K562 (cell line): ENCODE measurements around the gene CAPN2. TPM values are rescaled to one million over a fixed set of nuclear protein-coding genes. Genes with fewer than 3 reads are reported as not detected.

ENCODE experiments used
- BMI1 ChIP-seq: fragments of 150-350 bp; IDR thresholded peaks from 2 replicates; pipeline ENCODE4 v1.6.1; 2014; ENCODE audit warnings: low read length
- CBX8 ChIP-seq: fragments of 200-600 bp; sonication (generic); IDR thresholded peaks from 2 replicates; pipeline ENCODE4 v1.6.1; 2012; ENCODE audit warnings: borderline replicate concordance, mixed run types, low read depth, mild to moderate bottlenecking, moderate library complexity, mixed read lengths, low read length, control low read depth, inconsistent platforms; ENCODE audit not compliant: poor library complexity, severe bottlenecking; ENCODE audit errors: extremely low read depth
- FOXJ2 ChIP-seq: fragments of 200-800 bp; sonication (Bioruptor generic); IDR thresholded peaks from 2 replicates; pipeline ENCODE4 v1.6.1; 2016; ENCODE audit warnings: missing genetic modification characterization, missing compliant biosample characterization
- HDAC2 ChIP-seq: fragments of 450-650 bp; IDR thresholded peaks from 2 replicates; pipeline ENCODE4 v1.6.1; 2016; ENCODE audit warnings: mild to moderate bottlenecking
- MCM3 ChIP-seq: fragments of 450-650 bp; IDR thresholded peaks from 2 replicates; pipeline ENCODE4 v1.6.1; 2016
- PHTF2 ChIP-seq: fragments of 250-450 bp; sonication (Bioruptor Pico); IDR thresholded peaks from 2 replicates; pipeline ENCODE4 v1.5.0; 2021; ENCODE audit warnings: mild to moderate bottlenecking
- POLR2AphosphoS2 ChIP-seq: IDR thresholded peaks from 2 replicates; pipeline ENCODE4 v1.6.1; 2012; ENCODE audit warnings: low read length, improper control_type of control experiment
- POLR2G ChIP-seq: fragments of 200-400 bp; formaldehyde crosslinking; IDR thresholded peaks from 2 replicates; pipeline ENCODE4 v1.6.1; 2017; ENCODE audit warnings: low read depth, mild to moderate bottlenecking, antibody characterized with exemption, low read length, moderate library complexity
- SPI1 ChIP-seq: IDR thresholded peaks from 2 replicates; pipeline ENCODE4 v1.6.1; 2011; ENCODE audit warnings: low read depth, low read length, control low read depth, borderline replicate concordance
- TARDBP ChIP-seq: fragments of 450-650 bp; IDR thresholded peaks from 2 replicates; pipeline ENCODE4 v1.6.1; 2016
- TOE1 ChIP-seq, 2 experiments: fragments of 450-650 bp in 1 of 2; sonication (generic) in 1 of 2; formaldehyde crosslinking in 1 of 2; IDR thresholded peaks; 2 replicates each; pipeline versions ENCODE4 v1.7.1 to v1.8.0; 2016 to 2022; ENCODE audit warnings: borderline replicate concordance in 2 of 2, mild to moderate bottlenecking in 2 of 2, antibody characterized with exemption in 1 of 2, inconsistent platforms in 1 of 2, low read depth in 1 of 2, missing genetic modification reagents in 1 of 2, moderate library complexity in 1 of 2
- ZFPM2 ChIP-seq: fragments of 250-450 bp; sonication (Bioruptor Pico); IDR thresholded peaks from 2 replicates; pipeline ENCODE4 v1.5.1; 2022; ENCODE audit warnings: mild to moderate bottlenecking
- polyA plus RNA-seq, 8 experiments: library from polyadenylated mRNA; depleted of rRNA in 4 of 8; stranded (reverse) in 5 of 8; unstranded in 3 of 8; fragments of >200 nt; fragmentation: Nextera tagmentation in 2 of 8; fragmentation: Illumina TruSeq in 1 of 8; extraction: Ambion mirVana in 2 of 8; extraction: Trizol in 1 of 8; gene quantifications; 2 replicates each; pipeline versions ENCODE4 v1.2.1 to v1.2.3, GENCODE V29; 2011 to 2014; ENCODE audit warnings: inconsistent platforms in 1 of 8, missing spikeins in 1 of 8
- total RNA-seq, 7 experiments: library from RNA; depleted of rRNA in 6 of 7; stranded (reverse); fragments of >200 nt in 6 of 7; fragmentation: Illumina TruSeq in 2 of 7; extraction: Trizol in 2 of 7; gene quantifications; 2 replicates each; pipeline versions ENCODE4 v1.2.1 to v1.2.3, GENCODE V29; 2011 to 2021; ENCODE audit warnings: low replicate concordance in 1 of 7
- TF ChIP-seq, protein P1 (sequence below): fragments of 200-600 bp; sonication (generic); IDR thresholded peaks from one replicate; pipeline ENCODE4 v1.6.1; 2012; ENCODE audit warnings: mild to moderate bottlenecking, low read depth, low read length, inconsistent platforms
- TF ChIP-seq, protein P2 (sequence below): fragments of 250-450 bp; sonication (Bioruptor Pico); IDR thresholded peaks from 2 replicates; pipeline ENCODE4 v1.9.0; 2021; ENCODE audit warnings: mild to moderate bottlenecking
- TF ChIP-seq, protein P3 (sequence below): fragments of 250-450 bp; sonication (Bioruptor Pico); IDR thresholded peaks from 2 replicates; pipeline ENCODE4 v1.8.0; 2021; ENCODE audit warnings: moderate library complexity, mild to moderate bottlenecking, inconsistent platforms
- TF ChIP-seq, protein P4 (sequence below): IDR thresholded peaks from 2 replicates; pipeline ENCODE4 v1.6.1; 2011; ENCODE audit not compliant: insufficient read length; ENCODE audit errors: extremely low read depth

The CAPN2 gene
- total and polyA plus RNA-seq, 9 of the 15 experiments (the other 6 are each of a cell fraction or from before 2014, with no cell fraction given): 24.6 to 157 (median 101) TPM

DNA sequence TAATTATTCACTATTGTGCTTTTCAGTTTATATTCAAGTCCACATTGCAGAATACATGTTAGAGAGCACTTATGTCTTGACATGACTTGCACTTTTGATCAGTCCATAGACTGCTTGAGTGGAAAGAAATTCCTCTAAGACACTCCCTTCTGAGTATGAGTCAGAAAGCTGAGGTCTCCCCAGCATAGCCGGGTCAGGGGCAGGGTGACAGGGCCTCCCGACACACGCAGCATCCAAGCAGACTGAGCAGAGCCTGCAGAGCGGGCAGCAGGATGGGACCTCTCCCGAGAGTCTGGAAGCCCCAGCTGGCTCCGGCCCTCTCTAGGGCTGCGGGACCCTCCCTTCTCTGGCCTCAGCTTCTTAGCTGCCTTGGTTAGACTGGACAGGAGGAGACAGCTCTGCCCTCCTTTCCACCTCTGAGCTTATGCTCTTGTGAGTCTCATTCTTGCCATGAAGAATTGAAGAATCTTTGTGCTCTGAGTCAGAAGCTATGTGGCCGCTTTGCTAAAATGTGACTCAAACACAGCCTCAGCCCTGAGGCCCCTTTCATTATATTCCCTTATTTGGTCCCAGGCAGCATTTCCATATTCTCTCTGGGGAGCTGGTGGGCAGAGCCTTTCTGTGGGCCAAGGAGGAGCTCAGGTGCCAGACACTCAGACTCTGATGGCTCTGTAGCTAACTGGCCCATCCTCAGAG is 11.2 kb upstream of the CAPN2 start (continued):
- TF ChIP-seq, protein P1, sequence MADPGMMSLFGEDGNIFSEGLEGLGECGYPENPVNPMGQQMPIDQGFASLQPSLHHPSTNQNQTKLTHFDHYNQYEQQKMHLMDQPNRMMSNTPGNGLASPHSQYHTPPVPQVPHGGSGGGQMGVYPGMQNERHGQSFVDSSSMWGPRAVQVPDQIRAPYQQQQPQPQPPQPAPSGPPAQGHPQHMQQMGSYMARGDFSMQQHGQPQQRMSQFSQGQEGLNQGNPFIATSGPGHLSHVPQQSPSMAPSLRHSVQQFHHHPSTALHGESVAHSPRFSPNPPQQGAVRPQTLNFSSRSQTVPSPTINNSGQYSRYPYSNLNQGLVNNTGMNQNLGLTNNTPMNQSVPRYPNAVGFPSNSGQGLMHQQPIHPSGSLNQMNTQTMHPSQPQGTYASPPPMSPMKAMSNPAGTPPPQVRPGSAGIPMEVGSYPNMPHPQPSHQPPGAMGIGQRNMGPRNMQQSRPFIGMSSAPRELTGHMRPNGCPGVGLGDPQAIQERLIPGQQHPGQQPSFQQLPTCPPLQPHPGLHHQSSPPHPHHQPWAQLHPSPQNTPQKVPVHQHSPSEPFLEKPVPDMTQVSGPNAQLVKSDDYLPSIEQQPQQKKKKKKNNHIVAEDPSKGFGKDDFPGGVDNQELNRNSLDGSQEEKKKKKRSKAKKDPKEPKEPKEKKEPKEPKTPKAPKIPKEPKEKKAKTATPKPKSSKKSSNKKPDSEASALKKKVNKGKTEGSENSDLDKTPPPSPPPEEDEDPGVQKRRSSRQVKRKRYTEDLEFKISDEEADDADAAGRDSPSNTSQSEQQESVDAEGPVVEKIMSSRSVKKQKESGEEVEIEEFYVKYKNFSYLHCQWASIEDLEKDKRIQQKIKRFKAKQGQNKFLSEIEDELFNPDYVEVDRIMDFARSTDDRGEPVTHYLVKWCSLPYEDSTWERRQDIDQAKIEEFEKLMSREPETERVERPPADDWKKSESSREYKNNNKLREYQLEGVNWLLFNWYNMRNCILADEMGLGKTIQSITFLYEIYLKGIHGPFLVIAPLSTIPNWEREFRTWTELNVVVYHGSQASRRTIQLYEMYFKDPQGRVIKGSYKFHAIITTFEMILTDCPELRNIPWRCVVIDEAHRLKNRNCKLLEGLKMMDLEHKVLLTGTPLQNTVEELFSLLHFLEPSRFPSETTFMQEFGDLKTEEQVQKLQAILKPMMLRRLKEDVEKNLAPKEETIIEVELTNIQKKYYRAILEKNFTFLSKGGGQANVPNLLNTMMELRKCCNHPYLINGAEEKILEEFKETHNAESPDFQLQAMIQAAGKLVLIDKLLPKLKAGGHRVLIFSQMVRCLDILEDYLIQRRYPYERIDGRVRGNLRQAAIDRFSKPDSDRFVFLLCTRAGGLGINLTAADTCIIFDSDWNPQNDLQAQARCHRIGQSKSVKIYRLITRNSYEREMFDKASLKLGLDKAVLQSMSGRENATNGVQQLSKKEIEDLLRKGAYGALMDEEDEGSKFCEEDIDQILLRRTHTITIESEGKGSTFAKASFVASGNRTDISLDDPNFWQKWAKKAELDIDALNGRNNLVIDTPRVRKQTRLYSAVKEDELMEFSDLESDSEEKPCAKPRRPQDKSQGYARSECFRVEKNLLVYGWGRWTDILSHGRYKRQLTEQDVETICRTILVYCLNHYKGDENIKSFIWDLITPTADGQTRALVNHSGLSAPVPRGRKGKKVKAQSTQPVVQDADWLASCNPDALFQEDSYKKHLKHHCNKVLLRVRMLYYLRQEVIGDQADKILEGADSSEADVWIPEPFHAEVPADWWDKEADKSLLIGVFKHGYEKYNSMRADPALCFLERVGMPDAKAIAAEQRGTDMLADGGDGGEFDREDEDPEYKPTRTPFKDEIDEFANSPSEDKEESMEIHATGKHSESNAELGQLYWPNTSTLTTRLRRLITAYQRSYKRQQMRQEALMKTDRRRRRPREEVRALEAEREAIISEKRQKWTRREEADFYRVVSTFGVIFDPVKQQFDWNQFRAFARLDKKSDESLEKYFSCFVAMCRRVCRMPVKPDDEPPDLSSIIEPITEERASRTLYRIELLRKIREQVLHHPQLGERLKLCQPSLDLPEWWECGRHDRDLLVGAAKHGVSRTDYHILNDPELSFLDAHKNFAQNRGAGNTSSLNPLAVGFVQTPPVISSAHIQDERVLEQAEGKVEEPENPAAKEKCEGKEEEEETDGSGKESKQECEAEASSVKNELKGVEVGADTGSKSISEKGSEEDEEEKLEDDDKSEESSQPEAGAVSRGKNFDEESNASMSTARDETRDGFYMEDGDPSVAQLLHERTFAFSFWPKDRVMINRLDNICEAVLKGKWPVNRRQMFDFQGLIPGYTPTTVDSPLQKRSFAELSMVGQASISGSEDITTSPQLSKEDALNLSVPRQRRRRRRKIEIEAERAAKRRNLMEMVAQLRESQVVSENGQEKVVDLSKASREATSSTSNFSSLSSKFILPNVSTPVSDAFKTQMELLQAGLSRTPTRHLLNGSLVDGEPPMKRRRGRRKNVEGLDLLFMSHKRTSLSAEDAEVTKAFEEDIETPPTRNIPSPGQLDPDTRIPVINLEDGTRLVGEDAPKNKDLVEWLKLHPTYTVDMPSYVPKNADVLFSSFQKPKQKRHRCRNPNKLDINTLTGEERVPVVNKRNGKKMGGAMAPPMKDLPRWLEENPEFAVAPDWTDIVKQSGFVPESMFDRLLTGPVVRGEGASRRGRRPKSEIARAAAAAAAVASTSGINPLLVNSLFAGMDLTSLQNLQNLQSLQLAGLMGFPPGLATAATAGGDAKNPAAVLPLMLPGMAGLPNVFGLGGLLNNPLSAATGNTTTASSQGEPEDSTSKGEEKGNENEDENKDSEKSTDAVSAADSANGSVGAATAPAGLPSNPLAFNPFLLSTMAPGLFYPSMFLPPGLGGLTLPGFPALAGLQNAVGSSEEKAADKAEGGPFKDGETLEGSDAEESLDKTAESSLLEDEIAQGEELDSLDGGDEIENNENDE: no peak
- TF ChIP-seq BMI1 (no peak), TARDBP (no peak), SPI1 (no peak), POLR2AphosphoS2 (no peak), POLR2G (peak; percentile 62), HDAC2 (peak; percentile 62; the same call in 1 of the 2 replicates), ZFPM2 (CRISPR knock-in tag) (no peak), PHTF2 (CRISPR knock-in tag) (no peak), TOE1 (IDR thresholded peaks at IDR 0.05; ENCODE audit: borderline replicate concordance) (0 out of 2 replicates have a peak, but pooled peaks have one; percentile 23), TOE1 (CRISPR knock-in tag; IDR thresholded peaks at IDR 0.05; ENCODE audit: borderline replicate concordance, low read depth) (no peak), MCM3 (no peak), CBX8 (no peak), FOXJ2 (tag) (no peak)
- TF ChIP-seq, protein P2, sequence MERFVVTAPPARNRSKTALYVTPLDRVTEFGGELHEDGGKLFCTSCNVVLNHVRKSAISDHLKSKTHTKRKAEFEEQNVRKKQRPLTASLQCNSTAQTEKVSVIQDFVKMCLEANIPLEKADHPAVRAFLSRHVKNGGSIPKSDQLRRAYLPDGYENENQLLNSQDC: no peak
- TF ChIP-seq, protein P3, sequence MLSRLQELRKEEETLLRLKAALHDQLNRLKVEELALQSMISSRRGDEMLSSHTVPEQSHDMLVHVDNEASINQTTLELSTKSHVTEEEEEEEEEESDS: no peak
- TF ChIP-seq, protein P4, sequence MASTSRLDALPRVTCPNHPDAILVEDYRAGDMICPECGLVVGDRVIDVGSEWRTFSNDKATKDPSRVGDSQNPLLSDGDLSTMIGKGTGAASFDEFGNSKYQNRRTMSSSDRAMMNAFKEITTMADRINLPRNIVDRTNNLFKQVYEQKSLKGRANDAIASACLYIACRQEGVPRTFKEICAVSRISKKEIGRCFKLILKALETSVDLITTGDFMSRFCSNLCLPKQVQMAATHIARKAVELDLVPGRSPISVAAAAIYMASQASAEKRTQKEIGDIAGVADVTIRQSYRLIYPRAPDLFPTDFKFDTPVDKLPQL: no peak
